ENCODE data around the gene ITPA. TPM values are rescaled to one million over a fixed set of nuclear protein-coding genes. Genes with fewer than 3 reads are reported as not detected.

The ITPA gene
- total and polyA plus RNA-seq, 2 of the 13 experiments (the other 11 are each of a cell fraction or from before 2014, with no cell fraction given) = 60.1 to 103 TPM

DNA sequence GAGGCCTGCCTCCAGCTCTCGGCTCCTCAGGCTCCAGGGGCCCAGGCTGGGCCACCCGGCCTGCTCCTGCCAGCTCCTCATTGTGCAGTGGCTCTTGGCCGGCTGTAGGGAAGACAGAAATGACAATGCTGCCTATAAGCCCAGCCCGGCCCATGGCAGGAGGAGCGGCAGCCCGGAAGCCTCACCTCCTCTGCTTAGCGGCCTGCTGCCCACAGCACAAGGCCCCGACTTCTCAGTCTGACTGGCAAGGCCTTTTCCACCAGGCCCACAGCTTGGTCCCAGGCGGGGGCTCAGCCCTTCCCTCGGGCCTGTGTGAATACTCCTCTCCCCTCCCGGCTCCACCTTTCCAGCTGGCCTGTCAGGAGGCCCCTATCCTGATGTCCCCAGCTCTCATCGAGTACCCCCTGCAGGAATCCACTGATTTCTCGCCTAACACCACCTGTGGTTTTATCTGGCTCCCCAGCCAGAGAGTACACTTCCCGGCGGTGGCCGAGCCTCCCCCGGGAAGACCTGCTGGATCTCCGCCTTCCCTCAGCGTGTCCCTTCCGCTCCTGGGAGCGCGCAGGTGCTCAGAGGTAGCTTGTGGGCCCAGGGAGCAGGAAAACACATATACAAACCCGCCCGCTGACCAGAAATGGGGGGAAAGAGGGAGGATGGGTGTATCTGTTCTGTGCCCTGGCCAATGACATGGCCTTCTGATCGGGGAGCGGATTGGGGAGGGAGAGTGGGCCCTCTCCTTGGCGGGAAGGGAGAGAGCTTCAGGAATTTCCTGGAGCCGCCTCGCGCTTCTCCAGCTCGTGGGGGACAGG is 5.8 kb upstream of the ITPA start (continued):
- TF ChIP-seq, protein P1, sequence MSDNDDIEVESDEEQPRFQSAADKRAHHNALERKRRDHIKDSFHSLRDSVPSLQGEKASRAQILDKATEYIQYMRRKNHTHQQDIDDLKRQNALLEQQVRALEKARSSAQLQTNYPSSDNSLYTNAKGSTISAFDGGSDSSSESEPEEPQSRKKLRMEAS (IDR thresholded peaks at IDR 0.05) = peak; percentile 27; the same call in 1 of the 2 replicates
- TF ChIP-seq, protein P2, sequence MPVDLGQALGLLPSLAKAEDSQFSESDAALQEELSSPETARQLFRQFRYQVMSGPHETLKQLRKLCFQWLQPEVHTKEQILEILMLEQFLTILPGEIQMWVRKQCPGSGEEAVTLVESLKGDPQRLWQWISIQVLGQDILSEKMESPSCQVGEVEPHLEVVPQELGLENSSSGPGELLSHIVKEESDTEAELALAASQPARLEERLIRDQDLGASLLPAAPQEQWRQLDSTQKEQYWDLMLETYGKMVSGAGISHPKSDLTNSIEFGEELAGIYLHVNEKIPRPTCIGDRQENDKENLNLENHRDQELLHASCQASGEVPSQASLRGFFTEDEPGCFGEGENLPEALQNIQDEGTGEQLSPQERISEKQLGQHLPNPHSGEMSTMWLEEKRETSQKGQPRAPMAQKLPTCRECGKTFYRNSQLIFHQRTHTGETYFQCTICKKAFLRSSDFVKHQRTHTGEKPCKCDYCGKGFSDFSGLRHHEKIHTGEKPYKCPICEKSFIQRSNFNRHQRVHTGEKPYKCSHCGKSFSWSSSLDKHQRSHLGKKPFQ (CRISPR knock-in tag; IDR thresholded peaks at IDR 0.05; ENCODE audit: insufficient replicate concordance) = peak; percentile 10
- TF ChIP-seq ZNF550 (CRISPR knock-in tag; IDR thresholded peaks at IDR 0.05; ENCODE audit: borderline replicate concordance) (peak; percentile 21; the same call in 1 of the 2 replicates), ZNF605 (CRISPR knock-in tag; IDR thresholded peaks at IDR 0.05) (peak; percentile 86; the same call in 1 of the 2 replicates), STAG1 (CRISPR knock-in tag; IDR thresholded peaks at IDR 0.05) (peak; percentile 17; the same call in 1 of the 2 replicates), FOXA3 (CRISPR knock-in tag; IDR thresholded peaks at IDR 0.05) (peak; percentile 20; the same call in 1 of the 2 replicates), ZFP36L1 (CRISPR knock-in tag; IDR thresholded peaks at IDR 0.05) (0 out of 2 replicates have a peak, but pooled peaks have one; percentile 47), ZNF274 (CRISPR knock-in tag; IDR thresholded peaks at IDR 0.05) (no peak), HES4 (CRISPR knock-in tag; IDR thresholded peaks at IDR 0.05; ENCODE audit: borderline replicate concordance) (no peak; the same call in 1 of the 2 replicates), ATRX (CRISPR knock-in tag; IDR thresholded peaks at IDR 0.05; ENCODE audit: borderline replicate concordance) (no peak), HDAC2 (CRISPR knock-in tag; IDR thresholded peaks at IDR 0.05) (peak; percentile 63), AKAP8 (CRISPR knock-in tag; IDR thresholded peaks at IDR 0.05) (no peak; the same call in 1 of the 2 replicates), SMARCE1 (IDR thresholded peaks at IDR 0.05; ENCODE audit: borderline replicate concordance) (0 out of 2 replicates have a peak, but pooled peaks have one; percentile 1)
- TF ChIP-seq, protein P3, sequence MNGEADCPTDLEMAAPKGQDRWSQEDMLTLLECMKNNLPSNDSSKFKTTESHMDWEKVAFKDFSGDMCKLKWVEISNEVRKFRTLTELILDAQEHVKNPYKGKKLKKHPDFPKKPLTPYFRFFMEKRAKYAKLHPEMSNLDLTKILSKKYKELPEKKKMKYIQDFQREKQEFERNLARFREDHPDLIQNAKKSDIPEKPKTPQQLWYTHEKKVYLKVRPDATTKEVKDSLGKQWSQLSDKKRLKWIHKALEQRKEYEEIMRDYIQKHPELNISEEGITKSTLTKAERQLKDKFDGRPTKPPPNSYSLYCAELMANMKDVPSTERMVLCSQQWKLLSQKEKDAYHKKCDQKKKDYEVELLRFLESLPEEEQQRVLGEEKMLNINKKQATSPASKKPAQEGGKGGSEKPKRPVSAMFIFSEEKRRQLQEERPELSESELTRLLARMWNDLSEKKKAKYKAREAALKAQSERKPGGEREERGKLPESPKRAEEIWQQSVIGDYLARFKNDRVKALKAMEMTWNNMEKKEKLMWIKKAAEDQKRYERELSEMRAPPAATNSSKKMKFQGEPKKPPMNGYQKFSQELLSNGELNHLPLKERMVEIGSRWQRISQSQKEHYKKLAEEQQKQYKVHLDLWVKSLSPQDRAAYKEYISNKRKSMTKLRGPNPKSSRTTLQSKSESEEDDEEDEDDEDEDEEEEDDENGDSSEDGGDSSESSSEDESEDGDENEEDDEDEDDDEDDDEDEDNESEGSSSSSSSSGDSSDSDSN (CRISPR knock-in tag; IDR thresholded peaks at IDR 0.05) = peak; percentile 87
- TF ChIP-seq, protein P4, sequence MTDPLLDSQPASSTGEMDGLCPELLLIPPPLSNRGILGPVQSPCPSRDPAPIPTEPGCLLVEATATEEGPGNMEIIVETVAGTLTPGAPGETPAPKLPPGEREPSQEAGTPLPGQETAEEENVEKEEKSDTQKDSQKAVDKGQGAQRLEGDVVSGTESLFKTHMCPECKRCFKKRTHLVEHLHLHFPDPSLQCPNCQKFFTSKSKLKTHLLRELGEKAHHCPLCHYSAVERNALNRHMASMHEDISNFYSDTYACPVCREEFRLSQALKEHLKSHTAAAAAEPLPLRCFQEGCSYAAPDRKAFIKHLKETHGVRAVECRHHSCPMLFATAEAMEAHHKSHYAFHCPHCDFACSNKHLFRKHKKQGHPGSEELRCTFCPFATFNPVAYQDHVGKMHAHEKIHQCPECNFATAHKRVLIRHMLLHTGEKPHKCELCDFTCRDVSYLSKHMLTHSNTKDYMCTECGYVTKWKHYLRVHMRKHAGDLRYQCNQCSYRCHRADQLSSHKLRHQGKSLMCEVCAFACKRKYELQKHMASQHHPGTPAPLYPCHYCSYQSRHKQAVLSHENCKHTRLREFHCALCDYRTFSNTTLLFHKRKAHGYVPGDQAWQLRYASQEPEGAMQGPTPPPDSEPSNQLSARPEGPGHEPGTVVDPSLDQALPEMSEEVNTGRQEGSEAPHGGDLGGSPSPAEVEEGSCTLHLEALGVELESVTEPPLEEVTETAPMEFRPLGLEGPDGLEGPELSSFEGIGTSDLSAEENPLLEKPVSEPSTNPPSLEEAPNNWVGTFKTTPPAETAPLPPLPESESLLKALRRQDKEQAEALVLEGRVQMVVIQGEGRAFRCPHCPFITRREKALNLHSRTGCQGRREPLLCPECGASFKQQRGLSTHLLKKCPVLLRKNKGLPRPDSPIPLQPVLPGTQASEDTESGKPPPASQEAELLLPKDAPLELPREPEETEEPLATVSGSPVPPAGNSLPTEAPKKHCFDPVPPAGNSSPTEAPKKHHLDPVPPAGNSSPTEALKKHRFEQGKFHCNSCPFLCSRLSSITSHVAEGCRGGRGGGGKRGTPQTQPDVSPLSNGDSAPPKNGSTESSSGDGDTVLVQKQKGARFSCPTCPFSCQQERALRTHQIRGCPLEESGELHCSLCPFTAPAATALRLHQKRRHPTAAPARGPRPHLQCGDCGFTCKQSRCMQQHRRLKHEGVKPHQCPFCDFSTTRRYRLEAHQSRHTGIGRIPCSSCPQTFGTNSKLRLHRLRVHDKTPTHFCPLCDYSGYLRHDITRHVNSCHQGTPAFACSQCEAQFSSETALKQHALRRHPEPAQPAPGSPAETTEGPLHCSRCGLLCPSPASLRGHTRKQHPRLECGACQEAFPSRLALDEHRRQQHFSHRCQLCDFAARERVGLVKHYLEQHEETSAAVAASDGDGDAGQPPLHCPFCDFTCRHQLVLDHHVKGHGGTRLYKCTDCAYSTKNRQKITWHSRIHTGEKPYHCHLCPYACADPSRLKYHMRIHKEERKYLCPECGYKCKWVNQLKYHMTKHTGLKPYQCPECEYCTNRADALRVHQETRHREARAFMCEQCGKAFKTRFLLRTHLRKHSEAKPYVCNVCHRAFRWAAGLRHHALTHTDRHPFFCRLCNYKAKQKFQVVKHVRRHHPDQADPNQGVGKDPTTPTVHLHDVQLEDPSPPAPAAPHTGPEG (CRISPR knock-in tag; IDR thresholded peaks at IDR 0.05) = no peak

Measured in HepG2 (cell line).